HG03565 (cell line): ENCODE measurements around the gene BHLHE41.

Experiments
- ATAC-seq: cut with Tn5 transposase; IDR thresholded peaks from one replicate; pipeline ENCODE4 v1.9.1; 2021; ENCODE audit warnings: mild to moderate bottlenecking, moderate library complexity; ENCODE audit not compliant: unreplicated experiment

BHLHE41 gene

GRCh38 chr12:26124446-26125399, at the start of gene BHLHE41:
Gene BHLHE41, minus strand, starts transcription at chr12:26125037. Its CDS starts 258 bp downstream, at chr12:26124779.
- ATAC-seq: no peak

DNA sequence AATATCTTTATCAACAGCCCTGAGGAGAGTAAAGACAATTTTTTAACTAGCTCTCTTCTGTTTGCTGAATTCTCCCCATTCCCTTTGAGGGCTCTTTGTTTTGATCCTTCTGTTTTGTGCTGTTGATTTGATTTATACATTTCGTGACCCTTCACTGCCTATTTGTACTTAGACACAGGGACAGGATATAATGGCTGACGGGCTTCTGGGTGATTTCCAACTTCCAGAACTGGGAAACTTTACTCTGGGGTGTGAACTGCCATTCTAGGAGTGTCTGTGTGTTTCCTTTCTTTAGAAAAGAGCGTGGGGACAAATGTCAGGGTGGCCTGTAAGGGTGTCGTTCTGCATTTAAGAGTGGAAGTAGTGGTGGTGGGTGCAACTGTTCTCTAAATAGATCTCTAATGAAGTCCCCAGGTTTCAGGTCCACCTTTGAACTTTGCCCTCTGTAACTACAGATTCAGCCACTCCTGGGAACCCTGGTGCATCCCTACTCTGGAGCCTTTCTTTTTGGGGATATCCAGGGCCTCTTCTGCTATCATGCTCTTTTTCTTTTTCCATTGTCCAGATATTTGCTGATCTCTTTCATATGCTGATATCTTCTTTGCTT, 48.2 kb upstream of the BHLHE41 start:
- ATAC-seq: no peak

GRCh38 chr12:26172539-26172938, 47.7 kb upstream of the BHLHE41 start:
- ATAC-seq: no peak

DNA sequence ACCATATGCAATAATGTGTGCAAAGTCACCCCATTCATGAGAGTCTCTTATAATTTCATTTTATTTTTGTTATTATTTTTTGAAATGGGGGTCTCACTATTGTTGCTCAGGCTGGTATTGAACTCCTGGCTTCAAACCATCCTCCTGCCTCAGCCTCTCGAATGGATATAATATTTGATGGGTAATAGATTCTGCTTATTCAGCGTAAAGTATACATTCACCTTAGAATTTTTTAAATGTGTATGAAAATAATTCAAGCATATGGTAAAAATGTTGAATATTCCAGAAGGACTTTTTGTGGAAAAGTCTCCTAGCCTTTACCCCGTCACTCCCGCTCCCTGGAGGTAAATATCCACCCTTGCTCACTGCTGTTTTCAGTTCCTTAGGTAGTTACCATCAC, 47.2 kb upstream of the BHLHE41 start:
- no peak for ATAC-seq

DNA sequence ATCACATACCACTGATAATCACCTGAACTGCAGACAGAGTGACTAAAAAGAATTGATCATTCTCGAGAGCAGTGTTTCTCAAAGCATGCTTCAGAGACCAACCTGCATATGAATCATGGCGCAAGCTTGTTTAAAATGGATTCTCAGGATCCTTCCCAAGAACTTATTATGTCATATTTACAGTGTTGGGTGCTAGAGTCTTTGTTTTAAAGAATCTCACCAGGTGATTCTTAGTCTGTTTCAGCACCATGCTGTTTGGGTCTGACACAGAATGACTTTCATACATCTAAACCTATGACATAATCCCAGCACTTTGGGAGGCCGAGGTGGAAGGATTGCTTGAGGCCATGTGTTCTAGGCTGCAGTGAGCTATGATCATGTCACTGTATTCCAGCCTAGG, 39.3 kb upstream of the BHLHE41 start:
- no peak for ATAC-seq

- ATAC-seq: peak; percentile 90
Measured at GRCh38 chr12:26162905-26163304, 38.1 kb upstream of the BHLHE41 start.

GRCh38 chr12:26162174-26162573, 37.3 kb upstream of the BHLHE41 start:
- no peak for ATAC-seq

DNA sequence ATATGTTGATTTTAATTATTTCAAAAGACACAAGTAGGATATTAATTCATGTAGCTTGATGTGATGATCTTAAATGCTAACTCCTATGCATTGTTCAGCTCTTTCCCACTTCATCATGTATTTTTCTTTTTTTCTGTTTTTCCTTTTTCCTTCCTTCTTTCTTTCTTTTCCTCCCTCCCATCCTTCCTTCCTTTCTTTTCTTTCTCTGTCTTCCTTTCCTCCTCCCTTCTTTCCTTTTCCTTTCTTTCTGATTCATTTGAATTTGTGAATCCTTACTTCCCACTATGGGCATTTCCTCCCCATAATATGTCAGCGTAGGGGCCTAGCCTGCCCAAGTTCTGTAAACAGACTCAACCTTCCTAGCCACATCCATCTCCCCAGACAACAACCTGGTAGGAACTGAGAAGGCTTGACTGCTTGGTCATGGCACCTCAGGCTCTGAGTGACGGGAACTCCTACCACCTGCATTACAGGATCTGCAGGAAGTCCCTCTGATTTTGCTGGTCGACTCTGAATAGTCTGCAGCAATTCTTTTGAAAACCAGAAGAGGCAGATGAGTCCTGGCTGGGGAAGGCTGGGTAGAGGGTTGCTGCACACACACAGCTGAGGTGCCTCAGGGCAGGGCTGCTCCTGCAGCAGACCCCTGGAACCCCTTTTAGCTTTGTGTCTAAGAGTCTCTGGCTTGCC, 33.4 kb upstream of the BHLHE41 start:
- ATAC-seq: no peak

DNA sequence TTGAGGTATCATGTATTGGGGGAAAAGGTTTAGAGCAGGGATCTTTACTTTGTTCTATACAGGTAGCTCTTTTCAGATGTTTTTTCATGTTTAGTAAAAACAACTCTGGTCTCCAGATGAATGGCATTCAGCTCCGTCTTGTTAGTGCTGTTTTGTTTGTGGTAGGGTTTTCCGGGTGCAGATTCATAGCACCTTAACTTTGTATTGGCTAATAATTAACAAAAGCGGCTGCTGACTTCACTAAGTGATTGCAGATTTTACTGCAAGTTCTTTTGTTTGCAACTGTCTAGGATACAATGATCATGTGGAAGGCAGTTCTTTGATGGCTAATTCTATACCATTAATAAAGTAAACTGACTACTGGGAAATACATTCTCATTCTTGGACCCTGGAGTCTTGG, 32.2 kb upstream of the BHLHE41 start:
- peak; percentile 12 for ATAC-seq

- ATAC-seq: peak; percentile 79
Measured at GRCh38 chr12:26156201-26156871, 31.5 kb upstream of the BHLHE41 start.

GRCh38 chr12:26153421-26154154, 28.8 kb upstream of the BHLHE41 start:
- ATAC-seq: no peak

DNA sequence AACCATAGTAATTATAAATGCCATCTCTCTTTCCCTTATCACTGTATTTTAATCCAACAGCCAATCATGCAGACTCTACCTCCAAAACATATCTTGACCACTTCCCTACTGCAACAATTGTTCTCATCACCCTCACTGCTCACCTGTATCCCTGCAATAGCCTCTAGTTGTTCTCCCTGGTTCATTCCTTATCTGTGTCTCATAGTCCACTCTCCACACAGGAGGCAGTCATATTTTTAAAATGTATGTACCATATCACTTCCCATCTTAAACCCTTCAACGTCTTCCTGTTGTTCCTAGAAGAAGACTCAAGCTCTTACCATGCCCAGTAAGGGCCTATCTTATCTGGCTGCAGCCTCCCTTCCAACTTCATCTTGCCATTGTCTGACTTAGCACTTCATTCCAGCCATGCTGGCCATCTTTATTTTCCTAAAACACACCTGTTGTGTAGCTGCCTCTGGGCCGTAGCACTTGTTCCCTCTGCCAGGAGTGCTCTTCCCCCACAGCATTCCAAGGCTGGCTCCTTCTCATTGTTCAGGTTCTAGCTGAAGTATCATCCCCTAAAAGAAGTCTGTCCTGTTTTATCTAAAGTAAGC, 27.8 kb upstream of the BHLHE41 start:
- ATAC-seq: no peak

- ATAC-seq: no peak
Measured at GRCh38 chr12:26150736-26151450, 26.1 kb upstream of the BHLHE41 start.

DNA sequence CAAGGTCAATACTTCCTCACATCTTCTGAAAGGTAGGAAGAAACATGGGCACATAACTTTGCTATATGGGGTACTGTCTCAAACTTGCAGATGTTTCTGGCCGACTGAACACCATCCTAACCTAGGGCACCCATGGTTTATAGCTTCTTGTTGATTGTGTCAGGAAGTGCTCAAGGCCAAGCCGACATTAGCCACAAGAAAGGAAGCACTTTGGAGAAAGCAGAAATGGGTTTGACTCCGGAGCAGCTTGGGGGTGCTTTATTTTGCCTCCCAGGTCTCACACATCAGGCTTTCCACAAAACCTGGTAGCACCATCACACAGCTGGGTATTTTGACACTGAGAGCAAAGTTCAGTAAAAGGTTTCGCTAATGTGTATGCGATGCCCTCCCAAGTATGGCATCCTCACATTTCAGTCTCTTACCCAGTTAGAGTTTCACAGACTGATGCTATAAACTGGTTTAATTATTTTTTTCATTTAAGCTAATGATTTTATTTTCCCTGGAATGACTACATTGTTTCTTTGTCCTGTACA, 25.2 kb upstream of the BHLHE41 start:
- ATAC-seq: no peak

- no peak for ATAC-seq
Measured at GRCh38 chr12:26148291-26148690, 23.5 kb upstream of the BHLHE41 start.

DNA sequence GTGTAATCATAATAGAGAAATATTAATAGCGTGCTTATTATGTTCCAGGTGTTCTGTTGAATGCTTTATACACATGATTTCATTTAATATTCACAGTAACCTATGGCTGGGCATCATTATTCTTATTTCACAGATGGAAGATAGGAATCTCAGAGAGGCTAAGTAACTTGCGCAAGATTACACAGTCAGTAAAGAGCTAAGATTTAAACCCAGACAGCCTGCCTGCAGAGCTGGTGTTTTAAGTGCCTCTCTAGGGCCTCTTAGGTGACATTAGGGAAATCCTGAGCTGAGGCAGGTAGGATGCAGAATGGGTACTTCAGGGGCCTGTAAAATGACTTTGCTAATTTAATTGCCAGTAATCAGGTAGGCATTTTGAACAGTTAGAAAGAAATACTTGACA, 18.5 kb upstream of the BHLHE41 start:
- ATAC-seq: no peak

DNA sequence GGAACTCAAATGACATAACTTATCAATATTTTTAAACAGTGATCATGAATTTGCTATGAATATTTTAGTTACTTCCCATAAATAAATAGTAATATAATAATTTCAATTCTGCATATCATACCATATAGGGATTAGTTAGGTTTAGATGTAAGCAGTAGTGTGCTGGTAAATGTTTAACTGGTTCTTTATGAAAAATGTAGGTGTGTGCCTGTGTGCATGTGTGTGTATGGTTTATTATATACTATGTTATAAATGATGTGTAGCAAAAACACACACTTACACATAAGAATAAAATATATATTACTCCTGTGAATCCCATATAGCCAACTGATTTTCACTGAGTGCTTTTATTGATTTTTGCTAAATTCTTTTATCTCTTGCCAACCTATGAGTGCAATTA, 14.0 kb upstream of the BHLHE41 start:
- no peak for ATAC-seq

DNA sequence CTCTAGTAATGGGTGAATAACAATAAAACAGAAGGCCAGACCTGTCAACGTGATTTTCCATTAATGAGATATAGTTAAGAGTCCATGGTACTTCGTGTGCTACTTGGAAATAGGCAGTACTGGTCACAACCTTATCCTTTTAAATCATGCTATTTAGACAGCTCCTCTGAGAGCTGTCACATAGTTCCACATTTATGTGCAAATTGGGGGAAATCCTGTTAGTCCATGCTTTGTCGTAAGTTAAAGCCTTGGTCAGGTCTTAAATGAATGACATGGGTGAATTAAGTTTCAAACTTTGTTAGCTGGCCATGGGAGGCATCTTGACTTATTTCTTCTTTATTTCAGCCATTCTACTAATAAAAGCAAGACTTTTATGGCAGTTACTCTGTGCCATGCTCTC, 11.9 kb upstream of the BHLHE41 start:
- ATAC-seq: no peak

DNA sequence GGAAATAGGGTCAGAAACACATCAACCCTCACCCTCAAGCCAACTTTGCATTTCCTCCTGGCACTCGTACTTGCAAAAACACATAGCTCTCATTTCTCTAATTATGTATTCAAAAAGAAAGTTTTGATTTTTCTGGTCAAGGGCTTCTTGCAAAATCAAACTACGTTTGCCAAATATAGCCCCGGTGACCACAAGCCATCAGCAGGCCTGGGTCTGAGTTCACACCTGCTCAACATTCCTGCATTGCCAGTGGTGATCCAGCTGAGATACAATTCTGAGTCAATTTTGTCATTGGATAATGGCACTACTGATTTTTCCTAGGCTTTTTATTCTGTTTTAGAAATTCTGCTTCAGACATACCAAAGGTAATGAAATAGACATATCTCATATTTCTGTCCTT, 10.7 kb upstream of the BHLHE41 start:
- ATAC-seq: no peak
